HepG2 (cell line): Measurements from ENCODE around the gene SMCO4. TPM values are rescaled to one million over a fixed set of nuclear protein-coding genes. Genes with fewer than 3 reads are reported as not detected.

Experiments
- AFF4 ChIP-seq: sonication (generic); formaldehyde crosslinking; IDR thresholded peaks from 2 replicates; pipeline ENCODE4 v1.4.0; 2020; ENCODE audit warnings: missing genetic modification reagents
- AKAP8 ChIP-seq: sonication (generic); formaldehyde crosslinking; IDR thresholded peaks from 2 replicates; pipeline ENCODE4 v1.5.1; 2020; ENCODE audit warnings: mild to moderate bottlenecking, missing genetic modification reagents
- ATF7 ChIP-seq, 2 experiments: fragments of 450-650 bp in 1 of 2; sonication (generic) in 1 of 2; formaldehyde crosslinking in 1 of 2; IDR thresholded peaks; 2 replicates each; pipeline versions ENCODE4 v1.4.0 to v1.6.1; 2016 to 2020; ENCODE audit warnings: antibody characterized with exemption in 1 of 2, mild to moderate bottlenecking in 1 of 2, missing genetic modification reagents in 1 of 2
- GZF1 ChIP-seq: sonication (generic); formaldehyde crosslinking; IDR thresholded peaks from 2 replicates; pipeline ENCODE4 v1.5.1; 2020; ENCODE audit warnings: mild to moderate bottlenecking, missing genetic modification reagents
- NR3C1 ChIP-seq: sonication (generic); formaldehyde crosslinking; IDR thresholded peaks from 2 replicates; pipeline ENCODE4 v1.4.0; 2020; ENCODE audit warnings: missing genetic modification reagents
- RORA ChIP-seq: sonication (generic); formaldehyde crosslinking; IDR thresholded peaks from 2 replicates; pipeline ENCODE4 v1.5.0; 2020; ENCODE audit warnings: mild to moderate bottlenecking, missing genetic modification reagents, moderate library complexity
- SYNCRIP ChIP-seq: fragments of 200-400 bp; formaldehyde crosslinking; IDR thresholded peaks from 2 replicates; pipeline ENCODE4 v1.6.1; 2018; ENCODE audit warnings: mild to moderate bottlenecking, low read depth, low read length; ENCODE audit not compliant: insufficient read depth
- TGIF2 ChIP-seq: IDR thresholded peaks from 2 replicates; pipeline ENCODE4 v1.6.1; 2016; ENCODE audit warnings: control low read depth, missing compliant biosample characterization
- THRA ChIP-seq: sonication (generic); formaldehyde crosslinking; IDR thresholded peaks from 2 replicates; pipeline ENCODE4 v1.4.0; 2020; ENCODE audit warnings: missing genetic modification reagents, borderline replicate concordance
- ZBTB2 ChIP-seq: sonication (generic); formaldehyde crosslinking; IDR thresholded peaks from 2 replicates; pipeline ENCODE4 v1.8.0; 2022; ENCODE audit warnings: low read depth, missing genetic modification reagents
- ZIK1 ChIP-seq: sonication (generic); formaldehyde crosslinking; IDR thresholded peaks from 2 replicates; pipeline ENCODE4 v1.5.0; 2020; ENCODE audit warnings: mild to moderate bottlenecking, low read depth, missing genetic modification reagents, borderline replicate concordance
- ZNF180 ChIP-seq: sonication (generic); formaldehyde crosslinking; IDR thresholded peaks from 2 replicates; pipeline ENCODE4 v1.4.0; 2020; ENCODE audit warnings: low read depth, missing genetic modification reagents, borderline replicate concordance
- ZNF367 ChIP-seq: sonication (generic); formaldehyde crosslinking; IDR thresholded peaks from 2 replicates; pipeline ENCODE4 v1.4.0; 2020; ENCODE audit warnings: missing genetic modification reagents, borderline replicate concordance
- ZNF639 ChIP-seq: conservative IDR thresholded peaks from 2 replicates; pipeline ENCODE4 v1.6.1; 2018; ENCODE audit warnings: missing genetic modification reagents
- polyA plus RNA-seq, 8 experiments: library from polyadenylated mRNA; depleted of rRNA in 3 of 8; stranded (reverse) in 7 of 8; unstranded in 1 of 8; fragments of >200 nt; fragmentation: Illumina TruSeq in 4 of 8; extraction: Trizol in 4 of 8; gene quantifications; 2 replicates each; pipeline versions ENCODE4 v1.2.1 to v1.2.3, GENCODE V29; 2011 to 2016; ENCODE audit warnings: low read depth in 4 of 8, missing spikeins in 1 of 8, mixed read lengths in 1 of 8; ENCODE audit not compliant: insufficient read depth in 1 of 8
- total RNA-seq, 5 experiments: library from RNA; depleted of rRNA; stranded (reverse); fragments of >200 nt; fragmentation: Illumina TruSeq; extraction: Trizol; gene quantifications; 2 replicates each; pipeline ENCODE4 v1.2.3, GENCODE V29; 2016; ENCODE audit warnings: low read depth in 1 of 5
- TF ChIP-seq, protein P1 (sequence below), 2 experiments: sonication (generic) in 1 of 2; formaldehyde crosslinking in 1 of 2; IDR thresholded peaks; 2 replicates each; pipeline versions ENCODE4 v1.4.0 to v1.6.1; 2016 to 2020; ENCODE audit warnings: borderline replicate concordance in 1 of 2, low read depth in 1 of 2, mild to moderate bottlenecking in 1 of 2, missing genetic modification reagents in 1 of 2

Gene SMCO4
- total and polyA plus RNA-seq, 2 of the 13 experiments (the other 11 are each of a cell fraction or from before 2014, with no cell fraction given): 10.6 to 28.5 TPM

DNA sequence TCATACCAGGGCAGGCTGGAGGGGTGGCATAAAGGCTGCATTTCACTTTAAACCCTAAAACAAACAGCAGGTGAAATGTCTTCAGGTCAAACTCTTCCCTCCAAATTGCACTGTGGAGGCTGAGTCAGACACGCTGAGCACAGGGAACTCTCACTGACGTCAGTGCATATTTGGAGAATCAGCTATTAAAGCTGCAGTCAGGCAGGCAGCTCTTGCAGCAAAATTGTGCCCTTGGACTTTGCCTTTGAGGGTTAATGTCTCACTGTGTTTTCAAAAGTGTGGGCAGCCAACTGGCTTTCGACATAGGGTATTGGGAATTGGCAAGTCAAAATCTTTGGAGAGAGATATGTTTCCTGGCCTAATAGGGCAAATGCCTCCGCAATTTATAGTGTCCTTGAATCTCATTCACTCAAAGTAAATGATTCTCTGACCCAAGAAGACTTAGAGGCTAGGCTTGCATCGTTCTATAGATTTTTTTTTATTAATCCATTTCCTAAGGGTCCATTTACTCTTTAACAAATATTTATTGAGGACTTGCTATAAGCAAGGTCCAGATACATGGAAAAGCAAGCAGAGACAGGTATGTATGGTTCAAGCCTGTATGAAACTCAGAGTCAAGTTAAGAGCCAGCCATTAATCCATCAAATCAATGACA is 27.7 kb upstream of the SMCO4 start (continued):
- TF ChIP-seq THRA (CRISPR knock-in tag) (peak; percentile 46; the same call in 1 of the 2 replicates), ZBTB2 (no peak), AFF4 (CRISPR knock-in tag) (no peak), RORA (CRISPR knock-in tag) (no peak), ATF7 (IDR thresholded peaks at IDR 0.05) (peak; percentile 72), ATF7 (CRISPR knock-in tag; IDR thresholded peaks at IDR 0.05) (peak; percentile 86; the same call in 1 of the 2 replicates), TGIF2 (no peak), ZNF367 (CRISPR knock-in tag) (no peak), AKAP8 (CRISPR knock-in tag) (no peak), NR3C1 (no peak), ZIK1 (no peak), ZNF180 (CRISPR knock-in tag) (no peak), GZF1 (CRISPR knock-in tag) (no peak), ZNF639 (CRISPR knock-in tag) (no peak), SYNCRIP (no peak)
- TF ChIP-seq, protein P1, sequence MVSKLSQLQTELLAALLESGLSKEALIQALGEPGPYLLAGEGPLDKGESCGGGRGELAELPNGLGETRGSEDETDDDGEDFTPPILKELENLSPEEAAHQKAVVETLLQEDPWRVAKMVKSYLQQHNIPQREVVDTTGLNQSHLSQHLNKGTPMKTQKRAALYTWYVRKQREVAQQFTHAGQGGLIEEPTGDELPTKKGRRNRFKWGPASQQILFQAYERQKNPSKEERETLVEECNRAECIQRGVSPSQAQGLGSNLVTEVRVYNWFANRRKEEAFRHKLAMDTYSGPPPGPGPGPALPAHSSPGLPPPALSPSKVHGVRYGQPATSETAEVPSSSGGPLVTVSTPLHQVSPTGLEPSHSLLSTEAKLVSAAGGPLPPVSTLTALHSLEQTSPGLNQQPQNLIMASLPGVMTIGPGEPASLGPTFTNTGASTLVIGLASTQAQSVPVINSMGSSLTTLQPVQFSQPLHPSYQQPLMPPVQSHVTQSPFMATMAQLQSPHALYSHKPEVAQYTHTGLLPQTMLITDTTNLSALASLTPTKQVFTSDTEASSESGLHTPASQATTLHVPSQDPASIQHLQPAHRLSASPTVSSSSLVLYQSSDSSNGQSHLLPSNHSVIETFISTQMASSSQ (IDR thresholded peaks at IDR 0.05; ENCODE audit: low read depth): peak; percentile 48; the same call in 1 of the 2 replicates
- TF ChIP-seq, protein P1 (CRISPR knock-in tag; IDR thresholded peaks at IDR 0.05; ENCODE audit: borderline replicate concordance): no peak
